Prostate gland (tissue), 2 donors: ENCODE data around the gene C11orf68. TPM values are rescaled to one million over a fixed set of nuclear protein-coding genes. Genes with fewer than 3 reads are reported as not detected.

Experiments used
- DNase-seq: peaks from one replicate; pipeline ENCODE4 v3.0.0-alpha.2; 2019; ENCODE audit warnings: low spot score
- H3K27ac ChIP-seq, 2 donors: fragments of 200-600 bp; sonication (generic); 2 replicates each; pipeline ENCODE4 v1.5.1; 2017 to 2019
- H3K27me3 ChIP-seq: fragments of 200-600 bp; sonication (generic); replicated peaks from 2 replicates; pipeline ENCODE4 v1.5.1; 2019; ENCODE audit not compliant: insufficient read depth
- H3K36me3 ChIP-seq, 2 donors: fragments of 200-600 bp; sonication (generic); 1 replicate in 1 of 2; 2 replicates in 1 of 2; pipeline versions ENCODE4 v1.5.1 to v1.8.1; 2017 to 2019
- H3K4me1 ChIP-seq: fragments of 200-600 bp; sonication (generic); replicated peaks from 2 replicates; pipeline ENCODE4 v1.5.1; 2019
- H3K4me3 ChIP-seq, 2 donors: fragments of 200-600 bp; sonication (generic); 2 replicates each; pipeline ENCODE4 v1.5.1; 2017 to 2019
- H3K9me3 ChIP-seq: fragments of 200-600 bp; sonication (generic); 2 replicates; pipeline ENCODE4 v1.5.1; 2017
- CTCF ChIP-seq, 4 experiments: fragments of 200-600 bp in 2 of 4; fragments of 450-650 bp in 2 of 4; sonication (generic) in 2 of 4; IDR thresholded peaks; 1 replicate in 3 of 4; 2 replicates in 1 of 4; pipeline ENCODE4 v1.5.1; 2016 to 2019; ENCODE audit warnings: antibody characterized with exemption in 4 of 4, mild to moderate bottlenecking in 2 of 4, moderate library complexity in 2 of 4
- POLR2A ChIP-seq: fragments of 450-650 bp; IDR thresholded peaks from one replicate; pipeline ENCODE4 v1.6.1; 2016; ENCODE audit warnings: antibody characterized with exemption, mild to moderate bottlenecking
- POLR2AphosphoS5 ChIP-seq: sonication (generic); formaldehyde crosslinking; IDR thresholded peaks from one replicate; pipeline ENCODE4 v1.6.1; 2017; ENCODE audit warnings: antibody characterized with exemption
- WGBS: methylation state at CpG from one replicate; pipeline ENCODE4 v1.1.5; 2018; 5-methylcytosine and 5-hydroxymethylcytosine counted together
- intact Hi-C: fragments of 100-400 bp; cut with DNase I; formaldehyde crosslinking; loops from one replicate; pipeline ENCODE4 v1.14.2; 2022
- total RNA-seq, 2 donors: library from RNA; depleted of rRNA; stranded (reverse); fragments of >200 nt; gene quantifications; one replicate each; pipeline ENCODE4 v1.1.0, GENCODE V29; 2016

C11orf68 gene
- total RNA-seq, 2 donors from 2014 or later: 30.1 to 54.6 TPM

GRCh38 chr11:65868907-65869306, 50.0 kb downstream of the C11orf68 start:
- WGBS: 78% methylated on average over 3 of the region's 3 CpGs
- peaks cover 3% of the 10 kb centered on the region for H3K4me1 ChIP-seq
- H3K27me3 ChIP-seq: no peaks in the 10 kb centered on the region
- H3K9me3 ChIP-seq: no peaks in the 10 kb centered on the region
- no peak for DNase-seq
- H3K4me3 ChIP-seq: no peak overlapping the region
- no peak overlapping the region for H3K27ac ChIP-seq
- peaks cover 9 to 10% of the 10 kb centered on the region in 2 donors for H3K36me3 ChIP-seq
- TF ChIP-seq POLR2A (no peak), CTCF (IDR thresholded peaks at IDR 0.05) (no peak), POLR2AphosphoS5 (no peak)
- intact Hi-C loops: no loop called here

GRCh38 chr11:65868076-65868667, 50.7 kb downstream of the C11orf68 start:
- H3K27ac ChIP-seq: no peak overlapping the region
- no peak for TF ChIP-seq POLR2A
- TF ChIP-seq CTCF (IDR thresholded peaks at IDR 0.05): no peak
- TF ChIP-seq POLR2AphosphoS5: no peak
- H3K4me3 ChIP-seq: no peak overlapping the region
- H3K4me1 ChIP-seq: peaks cover 3% of the 10 kb centered on the region
- intact Hi-C loops: no loop called here
- 84% methylated on average over 19 of the region's 19 CpGs for WGBS
- H3K36me3 ChIP-seq: peaks cover 12 to 15% of the 10 kb centered on the region in 2 donors
- DNase-seq: no peak
- H3K9me3 ChIP-seq: no peaks in the 10 kb centered on the region
- no peaks in the 10 kb centered on the region for H3K27me3 ChIP-seq

GRCh38 chr11:65867284-65868071, 51.4 kb downstream of the C11orf68 start:
- DNase-seq: no peak
- no peak for TF ChIP-seq CTCF (IDR thresholded peaks at IDR 0.05)
- no peak for TF ChIP-seq POLR2AphosphoS5
- TF ChIP-seq POLR2A: no peak
- Histone ChIP-seq H3K36me3 (peaks cover 12 to 21% of the 10 kb centered on the region in 2 donors), H3K4me3 (no peak overlapping the region), H3K9me3 (no peaks in the 10 kb centered on the region), H3K4me1 (no peaks in the 10 kb centered on the region), H3K27ac (no peak overlapping the region), H3K27me3 (no peaks in the 10 kb centered on the region)
- WGBS: 60% methylated on average over 28 of the region's 29 CpGs
- intact Hi-C loops: no loop called here

Other genes starting within 250 kb of the C11orf68 start
- 100 to 1,000 TPM in 1 of 2 donors, 10 to 100 TPM in 1; 74.8 to 107 TPM for gene KAT5, start 206.8 kb downstream of the C11orf68 start, total RNA-seq
- 100 to 1,000 TPM in 1 of 2 donors, 10 to 100 TPM in 1; 78.0 to 166 TPM for gene RNASEH2C, start 198.3 kb downstream of the C11orf68 start, total RNA-seq
- 10 to 100 TPM; 15.4 to 18.8 TPM for gene AP5B1, start 138.1 kb downstream of the C11orf68 start, total RNA-seq
- gene OVOL1, start 132.0 kb downstream of the C11orf68 start, total RNA-seq: 1 to 10 TPM; 2.7 to 8.5 TPM
- under 1 TPM in 1 of 2 donors, not detected in 1; 0.91 TPM for gene SNX32, start 85.1 kb downstream of the C11orf68 start, total RNA-seq
- 100 to 1,000 TPM; 654 to 731 TPM for gene CFL1, start 60.9 kb downstream of the C11orf68 start, total RNA-seq
- gene MUS81, start 58.6 kb downstream of the C11orf68 start, total RNA-seq: 10 to 100 TPM; 64.3 to 68.6 TPM
- gene EFEMP2, start 46.3 kb downstream of the C11orf68 start, total RNA-seq: 10 to 100 TPM; 40.0 to 84.5 TPM
- gene CTSW, start 39.2 kb downstream of the C11orf68 start, total RNA-seq: 1 to 10 TPM; 1.3 to 1.8 TPM
- gene FIBP, start 30.6 kb downstream of the C11orf68 start, total RNA-seq: 100 to 1,000 TPM in 1 of 2 donors, 10 to 100 TPM in 1; 87.7 to 151 TPM
- gene CCDC85B, start 28.4 kb downstream of the C11orf68 start, total RNA-seq: 10 to 100 TPM; 40.4 to 55.0 TPM
- 1 to 10 TPM; 2.6 to 3.4 TPM for gene FOSL1, start 18.7 kb downstream of the C11orf68 start, total RNA-seq
- gene DRAP1, start 364 bp upstream of the C11orf68 start, total RNA-seq: 100 to 1,000 TPM; 101 to 127 TPM
- gene TSGA10IP, start 26.4 kb upstream of the C11orf68 start, total RNA-seq: under 1 TPM in 1 of 2 donors, not detected in 1; 0.68 TPM
- gene SART1, start 42.7 kb upstream of the C11orf68 start, total RNA-seq: 10 to 100 TPM; 36.7 to 76.6 TPM
- gene EIF1AD, start 83.1 kb upstream of the C11orf68 start, total RNA-seq: 10 to 100 TPM; 33.6 to 37.3 TPM
- gene BANF1, start 83.4 kb upstream of the C11orf68 start, total RNA-seq: 10 to 100 TPM; 59.4 to 78.8 TPM
- 1 to 10 TPM in 1 of 2 donors, under 1 TPM in 1; 0.36 to 6.5 TPM for gene CST6, start 92.9 kb upstream of the C11orf68 start, total RNA-seq
- under 1 TPM in 1 of 2 donors, not detected in 1; 0.85 TPM for gene CATSPER1, start 107.4 kb upstream of the C11orf68 start, total RNA-seq
- 1 to 10 TPM; 2.3 to 4.3 TPM for gene GAL3ST3, start 130.1 kb upstream of the C11orf68 start, total RNA-seq
- 100 to 1,000 TPM; 130 to 212 TPM for gene SF3B2, start 133.3 kb upstream of the C11orf68 start, total RNA-seq
- gene PACS1, start 151.2 kb upstream of the C11orf68 start, total RNA-seq: 100 to 1,000 TPM in 1 of 2 donors, 10 to 100 TPM in 1; 51.9 to 107 TPM